HL-60/S4 (cell line): ENCODE results near the gene TRIM2.

Source experiments
- in situ Hi-C: fragments of 300-500 bp; cut with MboI; formaldehyde crosslinking; loops from 2 replicates; pipeline ENCODE4 v1.14.3; 2022; ENCODE audit warnings: low sequenced_read_pairs

TRIM2 gene

DNA sequence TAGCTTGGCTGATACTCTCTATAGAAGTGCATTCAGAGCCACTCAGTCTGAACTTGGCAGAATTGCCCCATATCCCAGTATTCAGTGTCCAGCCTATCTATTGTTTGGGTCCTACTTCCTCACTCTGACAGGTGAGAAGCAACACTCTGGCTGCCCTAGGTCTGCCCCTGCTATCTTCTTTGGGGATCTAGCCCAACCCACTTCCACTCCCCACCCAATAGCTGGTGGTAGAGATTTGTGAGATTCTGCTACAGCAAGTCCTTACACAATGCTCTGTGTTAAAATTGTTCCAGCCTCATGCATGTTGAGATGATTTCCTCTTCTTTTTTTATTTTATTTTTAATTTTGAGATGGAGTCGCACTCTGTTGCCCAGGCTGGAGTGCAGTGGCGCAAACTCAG, 67.6 kb downstream of the TRIM2 start:
- in situ Hi-C loops = no loop called here

DNA sequence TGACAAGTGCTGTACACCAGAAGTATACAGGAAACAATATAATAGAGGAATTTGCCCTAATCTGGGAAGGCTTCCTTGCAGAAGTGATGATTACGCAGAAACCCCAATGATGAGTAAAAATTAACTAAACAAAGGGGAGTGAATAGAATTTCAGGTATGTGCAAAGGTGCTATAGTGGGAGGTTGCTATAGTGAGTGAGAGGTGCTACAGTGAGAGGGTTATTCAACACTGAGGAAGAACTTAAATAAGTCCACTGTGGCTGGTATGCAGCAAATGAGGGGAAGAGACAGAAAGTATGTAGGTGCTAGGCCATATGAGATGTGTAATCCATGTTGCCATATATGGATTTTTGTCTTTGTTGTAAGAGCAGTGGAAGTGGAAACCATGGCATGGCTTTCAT, 69.5 kb downstream of the TRIM2 start:
- in situ Hi-C loops = no loop called here

DNA sequence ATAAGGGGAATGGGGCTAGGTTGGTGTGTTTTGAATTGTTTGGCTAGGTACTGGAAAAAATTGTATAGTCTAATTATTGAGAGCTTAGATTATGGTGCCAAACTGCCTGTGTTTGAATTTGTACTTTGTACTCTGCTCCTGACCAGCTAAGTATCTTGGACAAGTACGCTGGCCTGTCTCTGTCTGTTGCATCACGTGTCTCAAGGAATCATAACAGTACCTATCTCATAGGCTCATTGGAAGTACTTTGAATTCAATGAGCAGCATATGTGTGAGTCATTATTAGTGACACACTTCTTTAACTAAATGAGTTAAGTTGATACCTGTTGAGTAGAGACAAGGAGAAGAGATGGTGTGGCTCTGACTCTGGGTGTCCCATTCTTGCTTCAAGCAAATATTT, 70.7 kb downstream of the TRIM2 start:
- in situ Hi-C loops = no loop called here

DNA sequence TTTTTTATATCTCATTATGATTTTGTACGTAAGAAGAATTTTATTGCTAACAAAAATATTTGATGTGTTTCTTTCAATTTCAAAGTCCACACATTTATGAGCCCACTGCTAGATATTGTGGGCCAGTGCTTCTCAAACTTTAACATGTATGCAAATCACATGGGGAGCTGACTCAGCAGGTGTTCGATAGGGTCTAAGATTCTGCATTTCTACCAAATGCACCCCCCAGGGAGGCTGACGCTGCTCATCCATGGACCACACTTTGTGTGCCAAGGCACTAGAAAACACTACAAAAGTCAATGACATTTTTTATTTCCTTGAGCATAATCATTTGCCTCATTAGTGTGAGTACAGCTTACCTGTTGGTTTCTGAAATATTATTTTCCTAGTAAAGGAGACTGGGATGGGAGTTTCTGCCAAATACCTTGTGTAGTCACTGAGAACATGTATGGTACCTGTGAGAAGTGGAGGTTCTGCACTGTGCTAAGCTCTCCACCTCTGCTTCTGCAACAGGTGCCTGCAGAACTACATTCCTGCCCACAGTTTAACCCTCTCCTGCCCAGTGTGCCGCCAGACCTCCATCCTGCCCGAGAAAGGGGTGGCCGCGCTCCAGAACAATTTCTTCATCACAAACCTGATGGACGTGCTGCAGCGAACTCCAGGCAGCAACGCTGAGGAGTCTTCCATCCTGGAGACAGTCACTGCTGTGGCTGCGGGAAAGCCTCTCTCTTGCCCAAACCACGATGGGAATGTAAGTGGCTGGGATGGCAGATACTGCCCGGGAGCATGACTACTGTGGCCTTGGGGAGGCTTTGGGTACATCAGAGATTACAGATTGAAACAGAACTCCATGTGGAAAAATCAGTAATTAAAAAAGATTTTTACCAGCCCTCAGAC, 71.4 kb downstream of the TRIM2 start:
- in situ Hi-C loops = no loop called here

DNA sequence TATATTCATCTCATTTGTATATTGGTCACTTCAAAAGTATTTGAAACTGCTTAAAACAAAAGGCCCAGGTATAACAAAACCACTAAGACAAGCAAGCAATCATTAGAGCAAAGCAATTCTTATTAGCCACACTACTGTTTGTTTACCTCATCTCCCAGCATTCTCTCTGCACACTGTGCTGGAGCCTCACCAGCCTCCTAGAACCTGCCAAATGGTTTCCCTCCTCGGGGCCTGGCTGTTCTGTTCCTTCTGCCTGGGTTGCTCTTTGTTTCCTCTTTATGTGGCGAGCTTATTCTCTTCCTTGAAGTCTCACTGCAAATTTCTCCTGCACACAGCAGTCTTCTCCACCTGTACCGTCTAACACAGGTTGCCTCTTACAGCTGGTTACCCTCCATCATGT, 72.7 kb downstream of the TRIM2 start:
- in situ Hi-C loops = no loop called here

DNA sequence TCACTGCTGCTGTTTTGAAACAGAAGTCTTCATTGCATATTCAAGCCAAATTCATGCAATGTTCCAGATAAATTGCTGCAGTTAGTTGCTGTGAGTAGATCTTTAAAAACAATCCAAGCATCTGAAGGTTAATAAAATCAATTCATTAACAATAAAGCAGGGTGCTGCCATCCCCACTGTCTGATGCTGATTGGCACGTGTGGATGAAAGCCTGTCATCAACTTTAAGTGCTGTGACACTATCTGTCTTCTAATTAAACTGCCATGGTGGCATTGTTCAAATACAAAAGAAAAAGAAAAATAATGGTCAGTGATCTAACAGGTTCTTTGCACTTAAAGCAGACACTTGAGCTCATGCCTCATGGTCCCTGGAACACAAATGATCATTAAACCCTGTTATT, 77.2 kb downstream of the TRIM2 start:
- in situ Hi-C loops = no loop called here

DNA sequence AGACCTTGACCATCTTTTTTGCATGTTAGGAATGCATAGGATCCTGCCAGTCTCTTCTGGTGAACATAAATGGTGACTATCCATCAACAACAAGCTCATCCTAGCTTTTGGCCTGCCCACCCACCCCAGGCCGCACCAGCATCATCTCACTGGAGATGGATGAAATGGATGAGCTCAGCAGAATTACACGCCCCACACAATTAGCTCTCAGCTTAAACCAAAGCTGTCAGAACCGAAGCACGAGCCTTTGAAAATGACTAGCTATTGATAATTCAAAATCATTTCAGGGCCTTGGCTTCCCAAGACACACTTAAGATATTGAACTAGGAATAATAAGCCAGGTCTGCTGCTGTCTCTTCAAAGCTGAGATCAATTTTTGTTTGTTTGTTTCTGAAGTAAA, 77.8 kb downstream of the TRIM2 start:
- in situ Hi-C loops = no loop called here

DNA sequence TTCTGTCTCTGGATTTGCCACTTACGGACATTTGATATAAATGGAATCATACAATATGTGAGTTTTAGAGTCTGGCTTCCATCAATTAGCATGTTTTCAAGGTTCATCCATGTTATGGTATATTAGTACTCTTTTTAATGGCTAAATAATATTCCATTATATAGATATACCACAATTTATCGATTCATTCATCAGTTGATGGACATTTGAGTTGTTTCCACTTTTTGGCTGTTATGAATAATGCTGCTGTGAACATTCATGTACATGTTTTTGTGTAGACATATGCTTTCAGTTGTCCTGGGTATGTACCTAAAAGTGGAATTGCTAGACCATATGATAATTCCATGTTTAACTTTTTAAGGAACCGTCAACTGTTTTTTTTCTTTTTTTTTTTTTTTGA, 79.0 kb downstream of the TRIM2 start:
- in situ Hi-C loops = no loop called here

DNA sequence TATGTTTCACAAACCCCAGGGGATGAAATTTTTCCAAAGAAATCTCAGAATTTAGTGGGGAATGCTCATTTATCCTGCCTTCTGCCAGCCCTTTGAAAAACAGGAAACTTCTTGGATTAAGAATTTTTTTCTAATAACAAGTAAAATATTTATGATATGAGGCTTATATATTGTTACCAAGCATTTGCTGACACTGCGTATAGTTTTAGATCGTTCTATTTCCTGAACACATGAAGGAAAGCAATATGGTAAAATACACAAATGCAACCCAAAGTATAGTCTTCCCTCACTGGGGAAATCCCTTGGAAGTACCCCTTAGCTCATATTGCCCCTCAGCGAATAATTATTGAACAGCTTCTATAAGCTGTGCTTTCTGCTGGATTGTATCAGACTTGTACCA, 85.9 kb downstream of the TRIM2 start:
- in situ Hi-C loops = no loop called here

DNA sequence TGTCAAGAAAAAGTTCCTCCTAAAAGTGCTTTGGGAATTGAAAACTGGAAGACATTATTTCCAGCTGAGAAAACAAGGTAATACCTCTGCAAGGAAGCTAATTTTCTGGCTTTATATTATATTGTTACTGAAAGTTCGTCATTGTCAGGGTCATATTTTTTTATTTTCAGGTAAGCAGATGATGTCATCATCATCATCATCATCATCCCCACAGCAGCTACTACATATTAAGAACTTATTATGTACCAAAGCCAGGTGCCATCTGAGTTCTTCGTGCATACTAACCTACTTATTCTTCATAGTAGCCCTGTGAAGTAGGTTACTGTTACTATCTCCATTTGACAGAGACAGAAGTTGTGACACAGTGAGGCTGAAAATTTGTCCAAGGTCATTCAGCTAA, 87.3 kb downstream of the TRIM2 start:
- in situ Hi-C loops = no loop called here

DNA sequence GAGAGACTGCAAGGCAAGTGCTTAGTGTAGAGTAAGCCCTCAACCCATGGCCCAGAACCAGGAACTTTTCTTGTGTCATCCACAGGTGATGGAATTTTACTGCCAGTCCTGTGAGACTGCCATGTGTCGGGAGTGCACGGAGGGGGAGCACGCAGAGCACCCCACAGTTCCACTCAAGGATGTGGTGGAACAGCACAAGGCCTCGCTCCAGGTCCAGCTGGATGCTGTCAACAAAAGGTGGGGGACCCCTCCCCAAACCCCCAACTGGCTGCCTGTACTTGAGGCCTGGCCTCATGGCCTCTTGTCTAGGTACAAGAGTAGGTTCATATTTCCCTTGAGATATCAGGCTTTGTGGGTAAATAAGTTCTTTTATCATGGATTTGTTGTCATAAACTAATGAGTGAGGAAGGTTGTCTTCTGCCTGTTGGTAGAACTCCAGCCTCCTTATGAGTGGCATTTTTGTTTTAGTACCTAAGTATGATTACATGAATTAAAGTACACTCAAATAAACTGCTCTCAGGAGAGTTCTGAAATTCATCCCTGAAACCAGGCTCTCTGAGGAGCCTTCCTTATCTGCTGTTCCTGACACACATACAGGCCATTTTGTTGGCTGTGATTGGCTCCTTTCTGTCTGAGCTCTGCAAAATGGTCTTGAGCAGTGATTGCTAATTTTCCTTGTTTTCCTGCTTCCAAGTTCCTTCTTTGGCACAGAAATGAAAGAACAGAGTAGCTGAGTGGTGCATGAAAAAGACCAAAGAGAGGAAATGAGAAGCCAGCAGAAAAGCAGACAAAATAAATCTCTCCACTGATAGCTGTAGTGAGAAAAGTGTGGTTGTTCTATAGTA, 88.9 kb downstream of the TRIM2 start:
- in situ Hi-C loops = no loop called here

DNA sequence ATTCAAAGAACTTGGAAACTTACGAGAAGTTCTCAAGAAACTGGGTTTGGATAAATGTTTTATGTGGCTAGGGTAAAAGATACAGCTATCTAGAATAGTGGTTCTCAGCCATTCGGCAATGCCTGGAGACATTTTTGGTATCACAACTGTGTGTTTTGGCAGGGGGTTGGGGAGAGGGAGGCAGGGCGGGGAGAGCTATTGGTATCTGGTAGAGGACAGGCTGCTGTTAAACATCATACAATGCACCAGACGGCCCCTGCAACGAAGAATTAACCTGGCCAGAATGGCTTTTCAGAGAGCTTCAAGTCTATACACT, 89.5 kb downstream of the TRIM2 start:
- in situ Hi-C loops = no loop called here

DNA sequence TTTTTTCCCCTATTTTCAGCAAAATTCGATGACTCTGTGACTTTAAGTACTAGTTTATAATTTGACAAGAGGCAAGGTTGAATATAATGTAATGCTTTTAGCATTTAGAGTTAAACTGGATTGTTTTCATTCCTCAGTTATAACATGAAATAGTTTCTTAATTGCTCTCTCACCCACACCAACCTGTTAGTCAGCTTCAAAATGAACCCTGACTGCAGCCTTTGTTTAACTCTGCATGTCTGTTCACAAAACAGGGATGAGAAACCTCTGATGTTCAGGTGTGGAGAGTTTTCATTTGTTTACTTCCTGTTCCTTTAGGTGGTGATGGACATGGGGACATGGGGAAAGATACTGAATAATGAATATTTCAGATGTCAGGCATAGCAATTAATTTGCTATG, 90.4 kb downstream of the TRIM2 start:
- in situ Hi-C loops = no loop called here

DNA sequence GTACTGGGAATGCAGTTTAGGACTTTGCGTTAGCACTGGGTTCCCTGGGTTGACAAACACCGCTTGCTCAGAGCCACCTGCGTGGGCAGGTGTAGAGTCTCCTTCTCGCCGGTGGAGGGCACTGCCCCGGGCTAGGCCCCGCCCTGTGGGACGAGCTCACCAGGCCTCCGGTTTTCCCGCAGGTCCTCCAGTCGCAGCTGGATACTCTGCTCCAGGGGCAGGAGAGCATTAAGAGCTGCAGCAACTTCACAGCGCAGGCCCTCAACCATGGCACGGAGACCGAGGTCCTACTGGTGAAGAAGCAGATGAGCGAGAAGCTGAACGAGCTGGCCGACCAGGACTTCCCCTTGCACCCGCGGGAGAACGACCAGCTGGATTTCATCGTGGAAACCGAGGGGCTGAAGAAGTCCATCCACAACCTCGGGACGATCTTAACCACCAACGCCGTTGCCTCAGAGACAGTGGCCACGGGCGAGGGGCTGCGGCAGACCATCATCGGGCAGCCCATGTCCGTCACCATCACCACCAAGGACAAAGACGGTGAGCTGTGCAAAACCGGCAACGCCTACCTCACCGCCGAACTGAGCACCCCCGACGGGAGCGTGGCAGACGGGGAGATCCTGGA, 91.0 kb downstream of the TRIM2 start:
- in situ Hi-C loops = no loop called here

DNA sequence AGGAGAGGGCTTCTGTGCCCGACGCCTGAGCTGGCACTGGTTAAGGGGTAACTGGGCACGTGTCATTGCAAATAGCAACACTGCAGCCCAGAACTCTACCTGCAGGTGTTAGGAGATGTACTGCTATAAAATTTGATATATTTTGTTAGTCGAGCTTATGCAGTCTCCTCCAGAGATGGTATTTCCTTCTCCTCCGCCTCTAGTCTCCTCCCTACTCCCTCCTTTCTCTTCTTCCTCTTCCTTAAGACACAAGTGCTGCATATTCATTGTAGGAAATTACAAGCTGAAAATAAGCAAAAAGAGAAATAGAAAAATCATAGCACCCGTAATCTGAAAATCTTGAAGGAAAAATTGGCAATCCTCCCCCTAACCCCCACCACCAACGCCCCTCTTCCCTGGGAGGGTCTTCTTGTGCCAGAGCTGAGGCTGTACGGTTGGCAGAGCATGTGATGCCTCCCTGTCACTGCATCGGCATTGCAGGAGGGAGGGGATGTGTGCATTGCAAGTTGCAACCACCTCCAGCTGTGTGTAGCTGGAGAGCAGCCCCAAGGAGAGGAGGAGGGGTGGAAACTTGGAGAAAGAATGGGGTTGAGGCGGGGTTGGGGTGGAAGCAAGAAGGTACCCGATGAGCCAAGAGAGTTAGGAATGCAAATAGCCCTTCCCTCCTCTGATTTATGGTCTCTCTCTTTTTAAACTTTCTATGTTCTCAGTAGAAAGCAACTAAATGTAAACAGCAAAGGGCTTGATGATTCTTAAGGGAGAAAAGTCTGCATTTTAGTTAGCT, 92.0 kb downstream of the TRIM2 start:
- in situ Hi-C loops = no loop called here

DNA sequence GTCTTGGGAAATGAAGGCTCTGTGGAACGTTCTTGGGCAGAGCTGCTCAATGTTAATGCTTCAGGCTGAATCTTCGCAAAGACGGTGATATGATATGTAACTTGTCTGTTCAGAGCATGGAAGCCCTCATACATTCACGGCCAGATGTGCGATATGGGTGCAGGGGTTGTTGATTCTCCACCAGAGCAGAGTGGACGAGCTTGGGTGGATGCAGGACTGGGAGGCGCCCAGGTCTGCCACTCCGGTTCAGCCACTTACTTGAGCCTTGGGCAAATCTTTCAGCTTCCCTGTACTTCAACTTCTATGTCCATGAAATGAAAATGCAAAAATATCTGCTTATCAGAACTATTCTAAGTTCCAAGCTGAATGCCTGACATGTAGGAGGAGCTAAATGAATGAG, 92.9 kb downstream of the TRIM2 start:
- in situ Hi-C loops = no loop called here

DNA sequence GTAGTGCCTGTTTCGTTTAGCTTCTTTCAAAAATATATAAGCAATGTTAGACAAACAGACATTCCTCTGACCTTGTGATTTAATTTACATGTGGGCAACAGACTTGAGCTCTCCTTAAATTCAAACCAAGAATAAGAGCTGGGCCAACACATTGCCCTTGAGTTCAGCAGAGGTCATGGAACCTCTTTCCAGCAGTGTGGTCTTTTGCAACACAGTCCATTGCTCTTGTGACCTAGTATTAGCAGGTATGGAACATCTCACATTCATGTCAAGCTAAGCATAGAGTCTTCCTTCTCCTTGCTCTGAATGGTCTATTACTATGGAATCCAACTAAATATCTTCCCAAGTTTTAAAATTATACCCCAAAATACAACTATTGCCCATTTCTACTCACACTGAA, 106.5 kb downstream of the TRIM2 start:
- in situ Hi-C loops = no loop called here

DNA sequence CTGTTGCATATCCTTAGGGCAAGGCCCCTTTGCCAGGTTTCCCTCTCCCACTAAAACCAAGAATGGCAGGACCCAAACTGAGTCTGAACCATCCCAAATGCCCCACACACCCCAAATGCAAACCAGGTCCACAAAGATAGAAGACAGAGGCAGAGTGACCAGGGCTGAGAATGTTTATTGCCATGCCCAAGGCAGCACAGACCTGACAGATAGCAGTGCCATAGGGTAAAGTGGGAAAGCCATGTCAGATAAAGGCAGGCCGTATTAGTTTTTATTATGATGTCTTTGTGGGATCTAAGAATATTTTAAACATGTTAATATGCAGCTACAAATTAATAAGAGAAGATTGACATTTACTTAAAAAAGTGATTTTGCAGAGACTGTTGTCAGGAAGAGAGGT, 110.7 kb downstream of the TRIM2 start:
- in situ Hi-C loops = no loop called here

DNA sequence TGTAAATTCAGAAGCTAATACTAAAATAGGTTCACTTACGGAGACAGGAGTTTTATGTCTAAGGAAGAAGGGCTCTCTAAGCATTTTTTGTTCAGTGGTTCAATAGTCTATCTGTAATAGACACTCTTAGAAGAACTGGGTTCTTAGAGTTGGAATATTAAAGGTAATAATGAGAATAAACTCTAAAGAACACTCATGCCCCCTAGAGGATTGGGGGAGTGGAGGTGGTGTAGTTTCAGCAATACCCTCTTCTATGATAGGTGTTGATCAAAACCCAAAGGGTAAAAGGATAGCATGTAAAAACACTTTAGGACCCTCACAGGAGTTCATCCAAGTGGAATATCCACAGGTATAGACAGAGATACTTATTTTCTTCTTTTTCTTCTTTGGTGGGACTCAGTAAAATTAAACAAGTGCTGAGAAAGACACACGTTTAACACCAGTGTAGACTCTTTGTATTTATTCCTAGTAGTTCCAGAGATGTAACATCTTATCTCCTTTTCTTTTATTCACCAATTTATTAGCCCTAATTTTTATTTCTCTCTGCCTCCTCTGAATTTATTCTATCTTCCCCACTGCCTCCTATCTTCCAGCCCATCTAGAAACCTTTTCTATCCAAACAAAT, 114.6 kb downstream of the TRIM2 start:
- in situ Hi-C loops = no loop called here

DNA sequence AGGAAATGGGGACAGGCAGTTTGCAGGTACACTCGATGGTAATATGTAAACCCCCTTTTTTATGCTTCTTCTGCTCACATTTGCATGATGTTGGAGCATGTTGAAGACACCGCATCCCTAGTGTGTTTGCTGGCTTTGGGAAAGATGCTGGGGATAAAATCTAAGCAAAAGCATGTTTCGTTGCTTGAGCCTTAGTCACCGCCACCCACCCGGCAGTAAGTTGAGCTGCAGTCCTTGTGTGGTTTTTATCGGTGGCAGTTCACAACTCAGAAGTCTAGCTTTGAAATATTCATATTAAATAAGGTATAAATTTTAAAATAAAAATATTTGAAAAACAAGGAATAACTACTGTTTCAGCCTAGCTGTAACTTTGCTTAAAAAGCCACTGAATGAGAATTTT, 118.5 kb downstream of the TRIM2 start:
- in situ Hi-C loops = loop anchor here (10.0 kb wide), 1 partner anchor 178 kb away; no protein-coding TSS in a partner anchor

DNA sequence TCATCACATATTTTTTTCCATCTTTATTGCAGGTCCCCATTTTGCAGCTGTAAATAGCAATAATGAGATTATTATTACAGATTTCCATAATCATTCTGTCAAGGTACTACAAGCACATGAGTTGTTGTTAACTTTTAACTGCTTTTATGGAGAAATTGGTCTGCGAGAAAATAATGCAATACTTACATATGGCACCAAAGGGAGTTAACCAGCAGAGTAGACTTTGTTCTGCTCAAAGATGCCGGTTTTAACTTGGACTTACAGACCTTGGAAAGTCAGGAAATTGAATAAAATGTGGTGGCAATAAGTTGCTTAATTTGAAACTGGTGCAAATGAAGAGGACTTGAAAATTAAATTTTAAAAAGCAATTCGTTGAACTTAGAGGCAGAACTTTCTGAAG, 119.8 kb downstream of the TRIM2 start:
- in situ Hi-C loops = loop anchor here (10.0 kb wide), 1 partner anchor 179 kb away; no protein-coding TSS in a partner anchor
